Activated CD8-positive, alpha-beta T cell treated with anti-CD3 and anti-CD28 coated beads for 36 hours (primary cell): ENCODE measurements around the gene EIF2B5. TPM values are rescaled to one million over a fixed set of nuclear protein-coding genes. Genes with fewer than 3 reads are reported as not detected.

Source experiments
- ATAC-seq: fragments of 200-7000 bp; cut with Tn5 transposase; one replicate; pipeline ENCODE4 v1.10.0; 2021; ENCODE audit warnings: mild to moderate bottlenecking, moderate library complexity
- CTCF ChIA-PET: fragments of 350-600 bp; sonication (Branson Sonifier 250); formaldehyde crosslinking; loops from one replicate; lab custom pipeline; 2021; ENCODE audit warnings: antibody characterized with exemption; lab: Charles Lee
- POLR2A ChIA-PET: fragments of 350-600 bp; sonication (Branson Sonifier 250); formaldehyde crosslinking; loops from one replicate; lab custom pipeline; 2021; ENCODE audit warnings: antibody characterized with exemption; lab: Charles Lee
- DNase-seq: peaks from one replicate; pipeline ENCODE4 v3.0.0-alpha.2; 2020
- H3K27ac Mint-ChIP-seq: one replicate; pipeline ENCODE4 v1.8.0; 2021; ENCODE audit warnings: mild to moderate bottlenecking, mixed read lengths
- H3K27me3 Mint-ChIP-seq: one replicate; pipeline ENCODE4 v1.8.0; 2021; ENCODE audit warnings: mixed read lengths
- H3K36me3 Mint-ChIP-seq: one replicate; pipeline ENCODE4 v1.8.0; 2021; ENCODE audit warnings: low read depth, mixed read lengths
- H3K4me1 Mint-ChIP-seq: one replicate; pipeline ENCODE4 v1.8.0; 2021; ENCODE audit warnings: low read depth, mixed read lengths
- H3K4me3 Mint-ChIP-seq: one replicate; pipeline ENCODE4 v1.8.0; 2021; ENCODE audit warnings: mild to moderate bottlenecking, moderate library complexity, mixed read lengths
- H3K9me3 Mint-ChIP-seq: one replicate; pipeline ENCODE4 v1.8.0; 2021; ENCODE audit warnings: mixed read lengths
- intact Hi-C: fragments of 100-400 bp; cut with micrococcal nuclease; formaldehyde crosslinking; loops from one replicate; pipeline ENCODE4 v1.10.0; 2022
- total RNA-seq, 2 experiments: library from RNA; stranded (reverse); gene quantifications; one replicate each; pipeline ENCODE4 v1.2.3, GENCODE V29; 2021
- TF ChIP-seq, protein P1 (sequence below): fragments of 200-600 bp; IDR thresholded peaks from one replicate; pipeline ENCODE4 v1.8.0; 2022; ENCODE audit warnings: antibody characterized with exemption, mild to moderate bottlenecking

EIF2B5 gene
- total RNA-seq, 2 experiments from 2014 or later, result 59.9 to 64.0 TPM

DNA sequence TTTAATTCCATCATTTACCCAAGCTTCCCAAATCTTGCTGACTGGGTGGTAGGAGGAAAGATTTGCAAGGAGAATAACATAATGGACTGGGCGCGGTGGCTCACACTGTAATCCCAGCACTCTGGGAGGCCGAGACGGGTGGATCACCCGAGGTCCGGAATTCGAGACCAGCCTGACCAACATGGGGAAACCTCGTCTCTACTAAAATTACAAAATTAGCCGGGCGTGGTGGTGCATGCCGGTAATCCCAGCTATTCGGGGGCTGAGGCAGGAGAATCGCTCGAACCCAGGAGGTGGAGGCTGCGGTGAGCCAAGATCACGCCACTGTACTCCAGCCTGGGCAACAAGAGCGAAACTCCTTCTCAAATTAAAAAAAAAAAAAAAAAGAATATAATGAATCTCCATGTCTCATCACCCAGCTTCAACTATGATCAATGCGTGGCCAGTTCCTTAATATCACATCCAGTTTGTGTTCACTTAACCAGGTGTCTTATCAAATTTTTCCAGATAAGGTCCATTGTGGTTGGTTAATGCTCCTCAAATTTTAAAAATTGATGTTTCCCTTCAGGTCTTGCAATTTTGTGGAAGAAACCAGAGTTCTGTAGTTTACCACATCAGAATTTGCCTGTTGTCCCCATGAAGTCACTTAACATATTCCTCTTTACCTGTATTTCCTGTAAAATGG lies 49.5 kb downstream of the EIF2B5 start:
- no peaks in the 10 kb centered on the region for H3K27me3 Mint-ChIP-seq
- H3K9me3 Mint-ChIP-seq, result no peaks in the 10 kb centered on the region
- peaks cover 31% of the 10 kb centered on the region for H3K4me1 Mint-ChIP-seq
- TF ChIP-seq, protein P1, sequence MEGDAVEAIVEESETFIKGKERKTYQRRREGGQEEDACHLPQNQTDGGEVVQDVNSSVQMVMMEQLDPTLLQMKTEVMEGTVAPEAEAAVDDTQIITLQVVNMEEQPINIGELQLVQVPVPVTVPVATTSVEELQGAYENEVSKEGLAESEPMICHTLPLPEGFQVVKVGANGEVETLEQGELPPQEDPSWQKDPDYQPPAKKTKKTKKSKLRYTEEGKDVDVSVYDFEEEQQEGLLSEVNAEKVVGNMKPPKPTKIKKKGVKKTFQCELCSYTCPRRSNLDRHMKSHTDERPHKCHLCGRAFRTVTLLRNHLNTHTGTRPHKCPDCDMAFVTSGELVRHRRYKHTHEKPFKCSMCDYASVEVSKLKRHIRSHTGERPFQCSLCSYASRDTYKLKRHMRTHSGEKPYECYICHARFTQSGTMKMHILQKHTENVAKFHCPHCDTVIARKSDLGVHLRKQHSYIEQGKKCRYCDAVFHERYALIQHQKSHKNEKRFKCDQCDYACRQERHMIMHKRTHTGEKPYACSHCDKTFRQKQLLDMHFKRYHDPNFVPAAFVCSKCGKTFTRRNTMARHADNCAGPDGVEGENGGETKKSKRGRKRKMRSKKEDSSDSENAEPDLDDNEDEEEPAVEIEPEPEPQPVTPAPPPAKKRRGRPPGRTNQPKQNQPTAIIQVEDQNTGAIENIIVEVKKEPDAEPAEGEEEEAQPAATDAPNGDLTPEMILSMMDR, result no peak
- peak overlapping the region; percentile 90 for H3K27ac Mint-ChIP-seq
- intact Hi-C loops, result no loop called here
- CTCF ChIA-PET, result interaction anchor here (1.1 to 2.2 kb wide), 3 partner anchors 10 to 65 kb away, joined by 4 to 8 read pairs (median 5); partner anchors contain the start of genes AP2M1 and EEF1AKMT4
- POLR2A ChIA-PET, result interaction anchor here (0.8 to 2.3 kb wide), 5 partner anchors 8 to 65 kb away, joined by 3 to 8 read pairs (median 4); no protein-coding TSS in a partner anchor
- ATAC-seq, result no peak
- peaks cover 66% of the 10 kb centered on the region for H3K36me3 Mint-ChIP-seq
- no peak for DNase-seq
- peak overlapping the region; percentile 94 for H3K4me3 Mint-ChIP-seq

DNA sequence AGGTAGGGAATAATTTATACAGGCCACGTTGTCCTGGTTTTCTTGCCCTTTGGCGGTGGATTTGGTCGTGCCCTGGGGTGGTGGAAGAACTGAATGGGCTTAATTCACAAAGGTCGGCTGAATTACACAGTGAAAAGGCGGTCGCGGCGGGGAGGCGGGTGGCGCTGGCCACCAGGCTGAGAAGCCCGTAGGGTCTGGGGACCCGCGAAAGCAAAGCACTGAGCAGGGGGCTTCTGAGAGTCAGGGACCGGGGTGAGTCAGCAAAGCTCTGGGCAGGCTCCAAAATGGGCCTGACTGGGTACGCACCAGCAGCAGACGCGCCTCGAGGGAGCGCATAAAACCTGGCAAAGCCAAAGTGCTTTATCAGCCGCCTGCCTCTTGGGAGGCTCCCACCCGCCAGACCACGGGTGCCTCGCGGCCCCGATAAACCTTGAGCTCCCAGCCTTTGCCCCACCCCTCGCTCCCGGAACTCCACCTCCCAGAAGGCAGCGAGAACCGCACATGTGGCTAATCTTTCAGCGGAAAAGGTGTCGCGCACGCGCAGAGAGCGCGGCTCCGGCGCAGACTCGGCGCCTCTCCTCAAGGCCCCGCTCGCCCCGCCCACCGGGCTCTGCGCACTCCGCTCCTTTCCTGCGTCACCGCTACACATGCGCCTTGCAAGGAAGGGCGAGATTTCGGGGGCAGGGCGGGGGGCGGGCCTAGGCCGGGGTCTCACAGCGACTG lies 50.5 kb downstream of the EIF2B5 start:
- Mint-ChIP-seq H3K9me3 (no peaks in the 10 kb centered on the region), H3K27me3 (no peaks in the 10 kb centered on the region), H3K4me1 (peaks cover 31% of the 10 kb centered on the region), H3K4me3 (peak overlapping the region; percentile 94), H3K27ac (peak overlapping the region; percentile 96), H3K36me3 (peaks cover 65% of the 10 kb centered on the region)
- peak; percentile 99 for DNase-seq
- TF ChIP-seq, protein P1, result no peak
- CTCF ChIA-PET, result interaction anchor here (1.0 to 2.2 kb wide), 4 partner anchors 41 to 301 kb away, joined by 3 to 15 read pairs (median 6); partner anchors contain the start of genes EEF1AKMT4 and PARL
- POLR2A ChIA-PET, result interaction anchor here (0.9 to 2.4 kb wide), 9 partner anchors 9 to 108 kb away, joined by 3 to 12 read pairs (median 6); partner anchors contain the start of genes AP2M1 and EIF2B5
- peak; percentile 96 for ATAC-seq
- intact Hi-C loops, result no loop called here

DNA sequence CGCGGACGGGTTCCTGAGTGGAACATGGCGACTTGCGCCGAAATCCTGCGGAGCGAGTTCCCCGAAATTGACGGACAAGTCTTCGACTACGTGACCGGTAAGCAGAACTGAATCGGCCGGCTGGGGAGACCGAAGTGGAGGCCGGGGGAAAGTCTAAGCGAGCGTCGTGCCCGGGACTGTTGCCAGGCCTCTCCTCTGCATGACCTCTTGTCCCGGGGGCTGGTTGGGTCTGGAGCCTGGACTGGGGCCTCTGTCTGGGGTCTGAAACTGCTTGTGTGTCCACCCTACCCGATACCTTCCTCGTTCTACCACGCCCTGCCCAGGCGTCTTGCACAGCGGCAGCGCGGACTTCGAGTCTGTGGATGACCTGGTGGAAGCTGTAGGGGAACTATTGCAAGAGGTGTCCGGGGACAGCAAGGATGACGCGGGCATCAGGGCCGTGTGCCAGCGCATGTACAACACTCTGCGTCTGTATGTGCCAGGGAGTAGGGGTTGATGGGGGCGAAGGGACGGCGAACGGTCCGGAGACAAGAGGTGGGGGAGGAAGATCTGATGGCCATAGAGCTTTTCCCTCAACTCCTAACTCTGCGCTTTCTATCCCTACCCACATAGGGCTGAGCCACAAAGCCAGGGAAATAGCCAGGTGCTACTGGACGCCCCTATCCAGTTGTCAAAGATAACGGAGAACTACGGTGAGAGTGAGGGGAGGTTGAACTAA lies 51.2 kb downstream of the EIF2B5 start, which contains the start of gene ABCF3:
ABCF3 (plus strand) TSS at position 16 of the 718 bp plus-strand sequence; CDS start at position 25, 9 bp downstream.
- H3K4me1 Mint-ChIP-seq, result peaks cover 31% of the 10 kb centered on the region
- H3K9me3 Mint-ChIP-seq, result no peaks in the 10 kb centered on the region
- peak within 1 kb of the TSS; percentile 94 for H3K4me3 Mint-ChIP-seq
- ATAC-seq, result peak; percentile 12
- TF ChIP-seq, protein P1, result no peak
- H3K27ac Mint-ChIP-seq, result peak within 1 kb of the TSS; percentile 96
- ChIA-PET POLR2A (interaction anchor here (0.9 to 2.4 kb wide), 10 partner anchors 9 to 108 kb away, joined by 3 to 12 read pairs (median 6); partner anchors contain the start of genes AP2M1 and EIF2B5), CTCF (interaction anchor here (0.7 to 2.2 kb wide), 6 partner anchors 41 to 302 kb away, joined by 3 to 15 read pairs (median 4); partner anchors contain the start of genes EEF1AKMT4 and PARL)
- DNase-seq, result peak; percentile 44
- intact Hi-C loops, result no loop called here
- no peaks in the 10 kb centered on the region for H3K27me3 Mint-ChIP-seq
- H3K36me3 Mint-ChIP-seq, result peaks cover 62% of the 10 kb centered on the region

DNA sequence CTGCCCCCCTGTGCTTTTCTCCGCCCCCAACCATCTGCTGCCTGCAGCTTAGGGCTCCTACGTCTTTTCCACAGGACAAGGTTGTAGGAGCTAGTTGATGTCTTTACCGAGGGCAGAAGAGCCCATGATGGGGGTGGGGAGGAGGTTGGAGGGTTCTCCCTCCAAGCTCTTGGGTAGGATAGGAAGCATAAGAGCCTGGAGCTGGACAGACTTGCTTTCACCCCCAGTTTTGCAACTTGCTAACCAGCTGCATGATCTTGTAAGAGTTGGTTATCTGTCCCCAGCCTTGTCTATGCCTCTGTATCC lies 51.7 kb downstream of the EIF2B5 start:
- intact Hi-C loops, result no loop called here
- TF ChIP-seq, protein P1, result no peak
- Mint-ChIP-seq H3K27me3 (no peaks in the 10 kb centered on the region), H3K4me3 (peak overlapping the region; percentile 94), H3K4me1 (peaks cover 31% of the 10 kb centered on the region), H3K36me3 (peaks cover 57% of the 10 kb centered on the region), H3K27ac (peak overlapping the region; percentile 43), H3K9me3 (no peaks in the 10 kb centered on the region)
- ChIA-PET POLR2A (interaction anchor here (1.0 to 2.4 kb wide), 7 partner anchors 9 to 63 kb away, joined by 3 to 12 read pairs (median 6); partner anchors contain the start of genes AP2M1 and EIF2B5), CTCF (interaction anchor here (0.7 to 2.2 kb wide), 4 partner anchors 40 to 291 kb away, joined by 3 to 15 read pairs (median 6); partner anchors contain the start of gene EEF1AKMT4)
- DNase-seq (no peak), ATAC-seq (no peak)
